HepG2 (cell line): Measurements from ENCODE around the gene CDC6. TPM values are rescaled to one million over a fixed set of nuclear protein-coding genes. Genes with fewer than 3 reads are reported as not detected.

ENCODE experiments used
- CC2D1A ChIP-seq: sonication (generic); formaldehyde crosslinking; IDR thresholded peaks from 2 replicates; pipeline ENCODE4 v1.8.1; 2023; ENCODE audit warnings: mild to moderate bottlenecking, missing genetic modification reagents
- HDAC2 ChIP-seq: sonication (generic); formaldehyde crosslinking; IDR thresholded peaks from 2 replicates; pipeline ENCODE4 v1.4.0; 2020; ENCODE audit warnings: missing genetic modification reagents
- IKZF5 ChIP-seq: IDR thresholded peaks from 2 replicates; pipeline ENCODE4 v1.6.1; 2018; ENCODE audit warnings: missing genetic modification reagents, mild to moderate bottlenecking, missing compliant biosample characterization
- NR2C2 ChIP-seq: sonication (generic); formaldehyde crosslinking; IDR thresholded peaks from 2 replicates; pipeline ENCODE4 v1.4.0; 2020; ENCODE audit warnings: missing genetic modification reagents, mild to moderate bottlenecking, moderate library complexity, borderline replicate concordance
- PHB2 ChIP-seq: fragments of 450-650 bp; IDR thresholded peaks from 2 replicates; pipeline ENCODE4 v1.6.1; 2018; ENCODE audit not compliant: partially characterized antibody
- PRDM4 ChIP-seq: sonication (generic); formaldehyde crosslinking; IDR thresholded peaks from 2 replicates; pipeline ENCODE4 v1.9.0; 2021; ENCODE audit warnings: missing genetic modification reagents, borderline replicate concordance
- SP1 ChIP-seq, 2 experiments: fragments of 450-650 bp in 1 of 2; sonication (generic) in 1 of 2; formaldehyde crosslinking in 1 of 2; IDR thresholded peaks; 2 replicates each; pipeline versions ENCODE4 v1.4.0 to v1.6.1; 2016 to 2020; ENCODE audit warnings: missing genetic modification reagents in 1 of 2
- TBL1XR1 ChIP-seq: fragments of 150-350 bp; IDR thresholded peaks from 2 replicates; pipeline ENCODE4 v1.6.1; 2014; ENCODE audit warnings: borderline replicate concordance, low read length; ENCODE audit not compliant: partially characterized antibody
- ZFAT ChIP-seq: sonication (generic); formaldehyde crosslinking; conservative IDR thresholded peaks from 2 replicates; pipeline ENCODE4 v1.8.1; 2023; ENCODE audit warnings: missing genetic modification reagents, inconsistent platforms
- ZNF230 ChIP-seq: sonication (generic); formaldehyde crosslinking; IDR thresholded peaks from 2 replicates; pipeline ENCODE4 v1.4.0; 2020; ENCODE audit warnings: mild to moderate bottlenecking, missing genetic modification reagents
- ZNF251 ChIP-seq: sonication (generic); formaldehyde crosslinking; IDR thresholded peaks from 2 replicates; pipeline ENCODE4 v1.9.0; 2021; ENCODE audit warnings: mild to moderate bottlenecking, missing genetic modification reagents
- ZNF274 ChIP-seq: sonication (generic); formaldehyde crosslinking; IDR thresholded peaks from 2 replicates; pipeline ENCODE4 v1.5.1; 2020; ENCODE audit warnings: mild to moderate bottlenecking, missing genetic modification reagents
- polyA plus RNA-seq, 8 experiments: library from polyadenylated mRNA; depleted of rRNA in 3 of 8; stranded (reverse) in 7 of 8; unstranded in 1 of 8; fragments of >200 nt; fragmentation: Illumina TruSeq in 4 of 8; extraction: Trizol in 4 of 8; gene quantifications; 2 replicates each; pipeline versions ENCODE4 v1.2.1 to v1.2.3, GENCODE V29; 2011 to 2016; ENCODE audit warnings: low read depth in 4 of 8, missing spikeins in 1 of 8, mixed read lengths in 1 of 8; ENCODE audit not compliant: insufficient read depth in 1 of 8
- total RNA-seq, 5 experiments: library from RNA; depleted of rRNA; stranded (reverse); fragments of >200 nt; fragmentation: Illumina TruSeq; extraction: Trizol; gene quantifications; 2 replicates each; pipeline ENCODE4 v1.2.3, GENCODE V29; 2016; ENCODE audit warnings: low read depth in 1 of 5
- TF ChIP-seq, protein P1 (sequence below), 2 experiments: fragments of 450-650 bp in 1 of 2; sonication (generic) in 1 of 2; formaldehyde crosslinking; IDR thresholded peaks; 2 replicates each; pipeline versions ENCODE4 v1.5.0 to v1.8.0; 2020 to 2022; ENCODE audit warnings: mild to moderate bottlenecking in 1 of 2, missing genetic modification reagents in 1 of 2
- TF ChIP-seq, protein P2 (sequence below): sonication (generic); formaldehyde crosslinking; IDR thresholded peaks from 2 replicates; pipeline ENCODE4 v1.9.0; 2021; ENCODE audit warnings: missing genetic modification reagents, mild to moderate bottlenecking, borderline replicate concordance
- TF ChIP-seq, protein P3 (sequence below): IDR thresholded peaks from 2 replicates; pipeline ENCODE4 v1.6.1; 2016; ENCODE audit warnings: mild to moderate bottlenecking, missing biosample characterization, missing genetic modification reagents
- TF ChIP-seq, protein P4 (sequence below): fragments of 450-650 bp; IDR thresholded peaks from 2 replicates; pipeline ENCODE4 v1.6.1; 2017

Gene CDC6
- total and polyA plus RNA-seq, 2 of the 13 experiments (the other 11 are each of a cell fraction or from before 2014, with no cell fraction given): 17.4 to 114 TPM

GRCh38 chr17:40326014-40326831 is 38.5 kb downstream of the CDC6 start (continued):
- TF ChIP-seq, protein P1, sequence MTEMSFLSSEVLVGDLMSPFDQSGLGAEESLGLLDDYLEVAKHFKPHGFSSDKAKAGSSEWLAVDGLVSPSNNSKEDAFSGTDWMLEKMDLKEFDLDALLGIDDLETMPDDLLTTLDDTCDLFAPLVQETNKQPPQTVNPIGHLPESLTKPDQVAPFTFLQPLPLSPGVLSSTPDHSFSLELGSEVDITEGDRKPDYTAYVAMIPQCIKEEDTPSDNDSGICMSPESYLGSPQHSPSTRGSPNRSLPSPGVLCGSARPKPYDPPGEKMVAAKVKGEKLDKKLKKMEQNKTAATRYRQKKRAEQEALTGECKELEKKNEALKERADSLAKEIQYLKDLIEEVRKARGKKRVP (CRISPR knock-in tag; IDR thresholded peaks at IDR 0.05): no peak
- peak; percentile 89 for TF ChIP-seq HDAC2
- TF ChIP-seq PRDM4 (CRISPR knock-in tag): no peak
- TF ChIP-seq PHB2: no peak
- TF ChIP-seq ZNF251 (CRISPR knock-in tag): no peak
- peak; percentile 74; the same call in 1 of the 2 replicates for TF ChIP-seq NR2C2
- no peak for TF ChIP-seq ZNF274 (CRISPR knock-in tag)
- TF ChIP-seq ZNF230 (CRISPR knock-in tag): no peak; the same call in 1 of the 2 replicates
- 0 out of 2 replicates have a peak, but pooled peaks have one; percentile 14 for TF ChIP-seq IKZF5 (CRISPR knock-in tag)
- TF ChIP-seq, protein P2, sequence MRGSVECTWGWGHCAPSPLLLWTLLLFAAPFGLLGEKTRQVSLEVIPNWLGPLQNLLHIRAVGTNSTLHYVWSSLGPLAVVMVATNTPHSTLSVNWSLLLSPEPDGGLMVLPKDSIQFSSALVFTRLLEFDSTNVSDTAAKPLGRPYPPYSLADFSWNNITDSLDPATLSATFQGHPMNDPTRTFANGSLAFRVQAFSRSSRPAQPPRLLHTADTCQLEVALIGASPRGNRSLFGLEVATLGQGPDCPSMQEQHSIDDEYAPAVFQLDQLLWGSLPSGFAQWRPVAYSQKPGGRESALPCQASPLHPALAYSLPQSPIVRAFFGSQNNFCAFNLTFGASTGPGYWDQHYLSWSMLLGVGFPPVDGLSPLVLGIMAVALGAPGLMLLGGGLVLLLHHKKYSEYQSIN (CRISPR knock-in tag): no peak
- no peak for TF ChIP-seq ZFAT (CRISPR knock-in tag)
- no peak for TF ChIP-seq SP1 (IDR thresholded peaks at IDR 0.05)
- no peak for TF ChIP-seq SP1 (CRISPR knock-in tag; IDR thresholded peaks at IDR 0.05)
- TF ChIP-seq CC2D1A (CRISPR knock-in tag): no peak
- TF ChIP-seq, protein P3, sequence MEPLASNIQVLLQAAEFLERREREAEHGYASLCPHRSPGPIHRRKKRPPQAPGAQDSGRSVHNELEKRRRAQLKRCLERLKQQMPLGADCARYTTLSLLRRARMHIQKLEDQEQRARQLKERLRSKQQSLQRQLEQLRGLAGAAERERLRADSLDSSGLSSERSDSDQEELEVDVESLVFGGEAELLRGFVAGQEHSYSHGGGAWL (CRISPR knock-in tag): no peak
- TF ChIP-seq, protein P4, sequence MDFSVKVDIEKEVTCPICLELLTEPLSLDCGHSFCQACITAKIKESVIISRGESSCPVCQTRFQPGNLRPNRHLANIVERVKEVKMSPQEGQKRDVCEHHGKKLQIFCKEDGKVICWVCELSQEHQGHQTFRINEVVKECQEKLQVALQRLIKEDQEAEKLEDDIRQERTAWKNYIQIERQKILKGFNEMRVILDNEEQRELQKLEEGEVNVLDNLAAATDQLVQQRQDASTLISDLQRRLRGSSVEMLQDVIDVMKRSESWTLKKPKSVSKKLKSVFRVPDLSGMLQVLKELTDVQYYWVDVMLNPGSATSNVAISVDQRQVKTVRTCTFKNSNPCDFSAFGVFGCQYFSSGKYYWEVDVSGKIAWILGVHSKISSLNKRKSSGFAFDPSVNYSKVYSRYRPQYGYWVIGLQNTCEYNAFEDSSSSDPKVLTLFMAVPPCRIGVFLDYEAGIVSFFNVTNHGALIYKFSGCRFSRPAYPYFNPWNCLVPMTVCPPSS: no peak
- peak; percentile 75 for TF ChIP-seq TBL1XR1
